HG03342 (cell line): ENCODE data around the gene HTRA1.

ENCODE experiments used
- ATAC-seq: cut with Tn5 transposase; IDR thresholded peaks from one replicate; pipeline ENCODE4 v1.9.1; 2021; ENCODE audit warnings: mild to moderate bottlenecking, moderate library complexity; ENCODE audit not compliant: unreplicated experiment

The HTRA1 gene

GRCh38 chr10:122494173-122494820, 32.9 kb downstream of the HTRA1 start:
- ATAC-seq = no peak

GRCh38 chr10:122494833-122495232, 33.5 kb downstream of the HTRA1 start:
- ATAC-seq = no peak

- no peak for ATAC-seq
Observed at GRCh38 chr10:122495406-122496340, 34.3 kb downstream of the HTRA1 start.

GRCh38 chr10:122497241-122497640, 35.9 kb downstream of the HTRA1 start:
- ATAC-seq = no peak

GRCh38 chr10:122498521-122498920, 37.2 kb downstream of the HTRA1 start:
- ATAC-seq = no peak

GRCh38 chr10:122499012-122499411, 37.7 kb downstream of the HTRA1 start:
- no peak for ATAC-seq

GRCh38 chr10:122499491-122499941, 38.2 kb downstream of the HTRA1 start:
- no peak for ATAC-seq

GRCh38 chr10:122500194-122500593, 38.8 kb downstream of the HTRA1 start:
- ATAC-seq = no peak

GRCh38 chr10:122500726-122501125, 39.4 kb downstream of the HTRA1 start:
- no peak for ATAC-seq

- no peak for ATAC-seq
Observed at GRCh38 chr10:122503012-122503411, 41.7 kb downstream of the HTRA1 start.

GRCh38 chr10:122503886-122504609, 42.7 kb downstream of the HTRA1 start:
- no peak for ATAC-seq

GRCh38 chr10:122504610-122504950, 43.2 kb downstream of the HTRA1 start:
- ATAC-seq = no peak

- ATAC-seq = no peak
Observed at GRCh38 chr10:122505011-122505410, 43.7 kb downstream of the HTRA1 start.

GRCh38 chr10:122505885-122506645, 44.7 kb downstream of the HTRA1 start:
- ATAC-seq = no peak

GRCh38 chr10:122507616-122508015, 46.3 kb downstream of the HTRA1 start:
- ATAC-seq = no peak

- ATAC-seq = no peak
Observed at GRCh38 chr10:122508021-122508420, 46.7 kb downstream of the HTRA1 start.

- no peak for ATAC-seq
Observed at GRCh38 chr10:122509323-122509722, 48.0 kb downstream of the HTRA1 start.

GRCh38 chr10:122510326-122510725, 49.0 kb downstream of the HTRA1 start:
- no peak for ATAC-seq

GRCh38 chr10:122510736-122511135, 49.4 kb downstream of the HTRA1 start:
- no peak for ATAC-seq

GRCh38 chr10:122513053-122513452, 51.7 kb downstream of the HTRA1 start:
- ATAC-seq = no peak
